Activated CD4-positive, alpha-beta T cell treated with anti-CD3 and anti-CD28 coated beads, Interleukin-2, Interleukin-6, amounts not matched to agents 100 ng/mL and 50 ng/mL, durations not matched to agents 16 hours and 8 hours (primary cell): Measurements from ENCODE around the gene LRIG2.

Experiments used
- DNase-seq: peaks from one replicate; pipeline ENCODE4 v3.0.0-alpha.2; 2020

LRIG2 gene

DNA sequence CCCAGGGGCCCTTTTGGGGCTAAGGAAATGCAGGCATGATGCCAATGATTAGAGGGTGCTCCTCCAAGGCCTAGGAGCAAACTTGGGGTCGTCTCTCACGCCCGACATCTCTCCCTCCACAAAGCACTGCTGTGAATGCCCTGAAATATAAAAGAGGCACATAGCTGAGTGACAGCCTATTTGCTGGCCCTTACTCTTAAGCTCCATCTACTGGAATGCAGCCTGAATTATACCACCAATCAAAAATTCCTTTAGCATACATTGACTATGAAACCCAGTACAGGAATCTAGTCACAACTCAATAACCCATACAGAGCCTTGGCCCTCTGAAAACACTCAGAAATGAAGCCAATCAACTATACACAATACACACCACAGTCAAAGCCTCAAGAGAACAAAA, 105.5 kb downstream of the LRIG2 start:
- DNase-seq = no peak
